ENCODE results near the gene KCNK4. TPM values are rescaled to one million over a fixed set of nuclear protein-coding genes. Genes with fewer than 3 reads are reported as not detected.

The KCNK4 gene
- total and polyA plus RNA-seq, 8 donors, result 0.11 to 0.14 TPM; not detected in 6

DNA sequence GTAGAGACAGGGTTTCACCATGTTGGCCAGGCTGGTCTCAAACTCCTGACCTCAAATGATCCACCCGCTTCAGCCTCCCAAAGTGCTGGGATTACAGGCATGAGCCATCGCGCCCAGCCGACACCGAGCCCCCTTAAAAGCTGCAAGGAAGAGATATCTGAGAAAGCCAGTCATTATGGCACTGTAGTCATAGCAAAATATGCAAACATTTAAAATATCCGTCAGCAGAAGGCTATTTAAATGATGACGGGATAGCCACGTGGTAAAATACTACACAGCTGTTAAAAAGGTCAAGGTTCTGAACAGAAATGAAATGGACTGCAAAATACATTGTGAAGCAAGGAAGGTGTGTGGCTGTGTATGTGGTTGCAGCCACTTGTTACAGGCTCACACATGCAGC, 42.5 kb downstream of the KCNK4 start:
- Histone ChIP-seq H3K27ac (no peak overlapping the region), H3K36me3 (no peaks in the 10 kb centered on the region), H3K4me3 (no peak overlapping the region), H3K27me3 (no peaks in the 10 kb centered on the region), H3K4me1 (peaks cover 14 to 32% of the 10 kb centered on the region in 2 donors), H3K9me3 (no peaks in the 10 kb centered on the region)
- DNase-seq (no peak), ATAC-seq (no peak)
- TF ChIP-seq, protein P1, sequence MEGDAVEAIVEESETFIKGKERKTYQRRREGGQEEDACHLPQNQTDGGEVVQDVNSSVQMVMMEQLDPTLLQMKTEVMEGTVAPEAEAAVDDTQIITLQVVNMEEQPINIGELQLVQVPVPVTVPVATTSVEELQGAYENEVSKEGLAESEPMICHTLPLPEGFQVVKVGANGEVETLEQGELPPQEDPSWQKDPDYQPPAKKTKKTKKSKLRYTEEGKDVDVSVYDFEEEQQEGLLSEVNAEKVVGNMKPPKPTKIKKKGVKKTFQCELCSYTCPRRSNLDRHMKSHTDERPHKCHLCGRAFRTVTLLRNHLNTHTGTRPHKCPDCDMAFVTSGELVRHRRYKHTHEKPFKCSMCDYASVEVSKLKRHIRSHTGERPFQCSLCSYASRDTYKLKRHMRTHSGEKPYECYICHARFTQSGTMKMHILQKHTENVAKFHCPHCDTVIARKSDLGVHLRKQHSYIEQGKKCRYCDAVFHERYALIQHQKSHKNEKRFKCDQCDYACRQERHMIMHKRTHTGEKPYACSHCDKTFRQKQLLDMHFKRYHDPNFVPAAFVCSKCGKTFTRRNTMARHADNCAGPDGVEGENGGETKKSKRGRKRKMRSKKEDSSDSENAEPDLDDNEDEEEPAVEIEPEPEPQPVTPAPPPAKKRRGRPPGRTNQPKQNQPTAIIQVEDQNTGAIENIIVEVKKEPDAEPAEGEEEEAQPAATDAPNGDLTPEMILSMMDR (IDR thresholded peaks at IDR 0.05), result no peak
- intact Hi-C loops (cut with DNase I), result no loop called here

DNA sequence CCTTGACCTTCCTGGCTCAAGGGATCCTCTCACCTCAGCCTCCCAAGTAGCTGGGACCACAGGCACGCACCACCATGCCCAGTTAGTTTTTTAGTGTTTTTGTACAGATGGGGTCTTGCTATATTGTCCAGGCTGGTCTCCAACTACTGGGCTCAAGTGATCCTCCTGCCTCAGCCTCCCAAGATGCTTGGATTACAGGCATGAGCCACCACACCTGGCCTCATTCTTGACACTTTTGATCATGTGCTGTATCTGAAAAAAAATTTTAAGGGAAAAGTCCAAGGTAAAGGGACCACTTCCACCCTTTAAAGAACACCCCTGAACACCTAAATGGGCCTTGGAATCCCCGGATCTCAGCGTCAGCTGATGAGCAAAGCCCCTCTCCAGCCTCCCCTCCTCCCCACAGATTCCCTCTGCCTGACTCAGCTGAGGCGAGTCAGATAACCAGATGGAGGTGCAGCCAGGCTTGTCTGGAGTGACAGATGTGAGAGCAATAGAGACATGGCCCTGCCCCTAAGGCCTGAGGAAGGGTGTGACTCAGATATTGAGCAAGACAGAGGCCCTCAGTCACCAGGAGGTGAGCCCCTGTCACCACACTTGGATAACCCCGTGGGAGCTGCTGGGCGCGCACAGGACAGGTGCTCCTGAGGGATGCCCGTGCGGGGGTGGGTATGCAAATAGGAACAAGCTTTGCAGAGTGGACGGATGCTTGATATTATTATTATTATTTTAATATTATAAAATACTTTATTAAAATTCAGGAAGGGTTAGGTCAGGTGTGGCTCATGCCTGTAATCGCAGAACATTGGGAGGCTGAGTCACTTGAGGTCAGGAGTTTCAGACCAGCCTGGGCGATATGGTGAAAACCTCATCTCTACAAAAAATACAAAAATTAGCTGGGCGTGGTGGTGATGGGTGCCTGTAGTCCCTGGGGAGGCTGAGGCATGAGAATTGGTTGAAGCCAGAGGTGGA, 43.9 kb downstream of the KCNK4 start:
- TF ChIP-seq, protein P1 (IDR thresholded peaks at IDR 0.05), result no peak
- Histone ChIP-seq H3K27ac (peak overlapping the region in 1 of 2 donors; percentile 64), H3K27me3 (no peaks in the 10 kb centered on the region), H3K4me1 (peaks cover 14 to 47% of the 10 kb centered on the region in 2 donors), H3K4me3 (no peak overlapping the region), H3K36me3 (no peaks in the 10 kb centered on the region), H3K9me3 (no peaks in the 10 kb centered on the region)
- intact Hi-C loops (cut with DNase I), result no loop called here
- ATAC-seq, result peak; percentile 81
- DNase-seq, result peak in 1 of 4 donors; percentile 81

DNA sequence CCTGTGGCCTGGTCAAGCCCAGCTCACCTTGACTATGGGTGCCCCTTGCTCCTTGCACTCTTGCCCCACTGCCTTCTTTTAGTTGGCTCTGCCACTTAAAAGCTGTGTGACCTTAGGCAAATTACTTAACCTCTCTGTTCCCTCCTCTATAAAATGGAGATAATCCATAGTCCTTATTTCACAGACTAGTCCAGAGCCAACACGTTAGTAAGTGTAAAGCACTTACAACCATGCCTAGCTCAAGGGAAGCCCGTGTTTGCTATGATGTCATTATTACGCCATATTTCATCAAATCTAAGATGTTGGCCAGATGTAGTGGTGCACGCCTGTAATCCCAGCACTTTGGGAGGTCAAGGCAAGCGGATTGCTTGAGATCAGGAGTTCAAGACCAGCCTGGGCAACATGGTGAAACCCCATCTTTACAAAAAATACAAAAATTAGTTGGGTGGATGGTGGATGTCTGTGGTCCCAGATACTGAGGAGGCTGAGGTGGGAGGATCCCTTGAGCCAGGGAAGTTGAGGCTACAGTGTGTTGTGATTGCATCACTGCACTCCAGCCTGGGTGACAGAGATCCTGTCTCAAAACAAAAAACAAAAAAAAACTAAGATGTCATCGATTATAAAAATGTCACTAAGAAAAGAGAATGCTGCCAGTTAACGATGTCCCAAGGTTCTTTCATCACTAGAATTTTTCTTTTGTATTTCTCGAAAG, 46.6 kb downstream of the KCNK4 start:
- no peaks in the 10 kb centered on the region for H3K27me3 ChIP-seq
- intact Hi-C loops (cut with DNase I), result no loop called here
- no peak for DNase-seq
- no peaks in the 10 kb centered on the region for H3K36me3 ChIP-seq
- H3K4me1 ChIP-seq, result peaks cover 8 to 53% of the 10 kb centered on the region in 2 donors
- TF ChIP-seq, protein P1 (IDR thresholded peaks at IDR 0.05), result no peak
- H3K27ac ChIP-seq, result peak overlapping the region in 1 of 2 donors; percentile 86
- no peak for ATAC-seq
- H3K4me3 ChIP-seq, result no peak overlapping the region
- no peaks in the 10 kb centered on the region for H3K9me3 ChIP-seq

GRCh38 chr11:64338716-64339115, 47.6 kb downstream of the KCNK4 start:
- peaks cover 8 to 56% of the 10 kb centered on the region in 2 donors for H3K4me1 ChIP-seq
- intact Hi-C loops (cut with DNase I), result no loop called here
- no peak for DNase-seq
- H3K27me3 ChIP-seq, result no peaks in the 10 kb centered on the region
- ATAC-seq, result no peak
- H3K27ac ChIP-seq, result peak overlapping the region in 1 of 2 donors; percentile 86
- H3K4me3 ChIP-seq, result no peak overlapping the region
- H3K36me3 ChIP-seq, result peaks cover 0 to 7% of the 10 kb centered on the region in 2 donors
- TF ChIP-seq, protein P1 (IDR thresholded peaks at IDR 0.05), result no peak
- no peaks in the 10 kb centered on the region for H3K9me3 ChIP-seq

GRCh38 chr11:64339286-64339685, 48.2 kb downstream of the KCNK4 start:
- TF ChIP-seq, protein P1 (IDR thresholded peaks at IDR 0.05), result no peak
- Histone ChIP-seq H3K27me3 (no peaks in the 10 kb centered on the region), H3K4me1 (peaks cover 8 to 56% of the 10 kb centered on the region in 2 donors), H3K9me3 (no peaks in the 10 kb centered on the region), H3K27ac (peak overlapping the region in 1 of 2 donors; percentile 86), H3K4me3 (no peak overlapping the region), H3K36me3 (peaks cover 0 to 13% of the 10 kb centered on the region in 2 donors)
- ATAC-seq (no peak), DNase-seq (no peak)
- intact Hi-C loops (cut with DNase I), result no loop called here
